ENCODE data around the gene APBB2.

APBB2 gene

GRCh38 chr4:41204400-41204978, 9.9 kb downstream of the APBB2 start:
- no peak overlapping the region for H3K4me3 ChIP-seq (ENCODE audit: low read depth, low read length)
- no peak for DNase-seq (ENCODE audit: low read depth)
- TF ChIP-seq CTCF (IDR thresholded peaks at IDR 0.05; ENCODE audit: insufficient read depth, low read depth, low read length, missing control alignments) = no peak

- no peak for DNase-seq (ENCODE audit: low read depth)
- no peak for TF ChIP-seq CTCF (IDR thresholded peaks at IDR 0.05; ENCODE audit: insufficient read depth, low read depth, low read length, missing control alignments)
- no peak overlapping the region for H3K4me3 ChIP-seq (ENCODE audit: low read depth, low read length)
Measured at GRCh38 chr4:41203841-41204240, 10.5 kb downstream of the APBB2 start.

- H3K4me3 ChIP-seq (ENCODE audit: low read depth, low read length) = no peak overlapping the region
- no peak for DNase-seq (ENCODE audit: low read depth)
- TF ChIP-seq CTCF (IDR thresholded peaks at IDR 0.05; ENCODE audit: insufficient read depth, low read depth, low read length, missing control alignments) = no peak
Measured at GRCh38 chr4:41202820-41203568, 11.3 kb downstream of the APBB2 start.

GRCh38 chr4:41202356-41202755, 12.0 kb downstream of the APBB2 start:
- no peak overlapping the region for H3K4me3 ChIP-seq (ENCODE audit: low read depth, low read length)
- TF ChIP-seq CTCF (IDR thresholded peaks at IDR 0.05; ENCODE audit: insufficient read depth, low read depth, low read length, missing control alignments) = no peak
- DNase-seq (ENCODE audit: low read depth) = no peak

- DNase-seq (ENCODE audit: low read depth) = no peak
- H3K4me3 ChIP-seq (ENCODE audit: low read depth, low read length) = no peak overlapping the region
- no peak for TF ChIP-seq CTCF (IDR thresholded peaks at IDR 0.05; ENCODE audit: insufficient read depth, low read depth, low read length, missing control alignments)
Measured at GRCh38 chr4:41200486-41201017, 13.8 kb downstream of the APBB2 start.

- no peak for DNase-seq (ENCODE audit: low read depth)
- no peak for TF ChIP-seq CTCF (IDR thresholded peaks at IDR 0.05; ENCODE audit: insufficient read depth, low read depth, low read length, missing control alignments)
- H3K4me3 ChIP-seq (ENCODE audit: low read depth, low read length) = no peak overlapping the region
Measured at GRCh38 chr4:41199788-41200187, 14.6 kb downstream of the APBB2 start.

Measured in GM12865 (cell line).